D721Med (cell line): ENCODE measurements around the gene CHCHD2.
"Not testable (repeated sequence)": the region's sequence is repeated elsewhere in the genome, so short reads cannot be mapped to it uniquely, and the experiment has no call there.

Source experiments
- DNase-seq: peaks from one replicate; pipeline ENCODE4 v3.0.0; 2011; ENCODE audit warnings: low spot score; ENCODE audit not compliant: insufficient read length
- FAIRE-seq: peaks from 2 replicates; lab custom pipeline; 2011; peaks lifted over from hg19 to GRCh38; lab: Jason Lieb, UNC
- CTCF ChIP-seq: IDR thresholded peaks from 2 replicates; pipeline ENCODE4 v1.5.1; 2012; ENCODE audit warnings: mild to moderate bottlenecking, control low read depth; ENCODE audit not compliant: insufficient read depth; ENCODE audit errors: missing control alignments

The CHCHD2 gene

GRCh38 chr7:56078196-56078595, 28.1 kb downstream of the CHCHD2 start:
- DNase-seq, result no peak
- no peak for TF ChIP-seq CTCF
- no peak for FAIRE-seq

- TF ChIP-seq CTCF, result no peak
- FAIRE-seq, result no peak
Observed at GRCh38 chr7:56077681-56078080, 28.6 kb downstream of the CHCHD2 start.

GRCh38 chr7:56074371-56074791, 31.9 kb downstream of the CHCHD2 start:
- TF ChIP-seq CTCF, result peak; percentile 95
- FAIRE-seq (no peak), DNase-seq (peak; percentile 49)

More at GRCh38 chr7:56077681-56078080, 28.6 kb downstream of the CHCHD2 start:
- no peak for DNase-seq

- FAIRE-seq, DNase-seq: not testable (repeated sequence)
Observed at GRCh38 chr7:56066376-56066775, 39.9 kb downstream of the CHCHD2 start.

GRCh38 chr7:56063882-56064625, 42.2 kb downstream of the CHCHD2 start, which contains the start of gene SUMF2:
SUMF2 (plus strand) TSS chr7:56064286; CDS start chr7:56064312, 26 bp downstream.
- no peak for TF ChIP-seq CTCF
- FAIRE-seq (no peak), DNase-seq (peak; percentile 90)

- TF ChIP-seq CTCF, result no peak
- no peak for DNase-seq
- FAIRE-seq, result no peak
Observed at GRCh38 chr7:56063500-56063881, 42.8 kb downstream of the CHCHD2 start.

- FAIRE-seq (no peak), DNase-seq (no peak)
- no peak for TF ChIP-seq CTCF
Observed at GRCh38 chr7:56062382-56062781, 43.9 kb downstream of the CHCHD2 start.
